GM10266 (cell line): ENCODE measurements around the gene TMEM108.

Source experiments
- DNase-seq: peaks from one replicate; pipeline ENCODE4 v3.0.0; 2012; ENCODE audit errors: extremely low spot score
- CTCF ChIP-seq: IDR thresholded peaks from 2 replicates; pipeline ENCODE4 v1.5.1; 2012; ENCODE audit warnings: mild to moderate bottlenecking, low read depth; ENCODE audit not compliant: control insufficient read depth, insufficient read depth; ENCODE audit errors: missing control alignments

Gene TMEM108

GRCh38 chr3:133259767-133260166 is 221.6 kb downstream of the TMEM108 start:
- no peak for DNase-seq
- TF ChIP-seq CTCF, result no peak

GRCh38 chr3:133262333-133262732 is 224.1 kb downstream of the TMEM108 start:
- no peak for DNase-seq
- TF ChIP-seq CTCF, result no peak

- TF ChIP-seq CTCF, result no peak
- no peak for DNase-seq
Observed at GRCh38 chr3:133264920-133265319, 226.7 kb downstream of the TMEM108 start.

- no peak for DNase-seq
- TF ChIP-seq CTCF, result no peak
Observed at GRCh38 chr3:133268726-133269134, 230.5 kb downstream of the TMEM108 start.

GRCh38 chr3:133269393-133269792 is 231.2 kb downstream of the TMEM108 start:
- TF ChIP-seq CTCF, result no peak
- DNase-seq, result no peak

GRCh38 chr3:133270631-133271030 is 232.4 kb downstream of the TMEM108 start:
- TF ChIP-seq CTCF, result no peak
- DNase-seq, result no peak

GRCh38 chr3:133271042-133271441 is 232.9 kb downstream of the TMEM108 start:
- DNase-seq, result no peak
- TF ChIP-seq CTCF, result no peak

- DNase-seq, result no peak
Observed at GRCh38 chr3:133271539-133271938, 233.3 kb downstream of the TMEM108 start.

More at GRCh38 chr3:133271539-133271938, 233.3 kb downstream of the TMEM108 start:
- no peak for TF ChIP-seq CTCF
